Ectodermal cell (in vitro differentiated cells): ENCODE measurements around the gene AP1S3.
"Not testable (repeated sequence)": the region's sequence is repeated elsewhere in the genome, so short reads cannot be mapped to it uniquely, and the experiment has no call there.

ENCODE experiments used
- H3K27ac ChIP-seq: 2 replicates; pipeline ENCODE4 v1.7.0; 2013; ENCODE audit warnings: mild to moderate bottlenecking, low read depth, low read length; ENCODE audit not compliant: insufficient read depth, poor library complexity, severe bottlenecking
- H3K27me3 ChIP-seq: 2 replicates; pipeline ENCODE4 v1.7.0; 2013; ENCODE audit warnings: mild to moderate bottlenecking, low read length; ENCODE audit not compliant: insufficient read depth, control insufficient read depth, poor library complexity, severe bottlenecking
- H3K36me3 ChIP-seq: one replicate; pipeline ENCODE4 v1.7.0; 2013; ENCODE audit warnings: low read length; ENCODE audit not compliant: control insufficient read depth, insufficient read depth
- H3K4me1 ChIP-seq: one replicate; pipeline ENCODE4 v1.7.0; 2013; ENCODE audit warnings: low read length; ENCODE audit not compliant: control insufficient read depth, insufficient read depth
- H3K4me3 ChIP-seq: 2 replicates; pipeline ENCODE4 v1.7.0; 2013; ENCODE audit warnings: low read depth, low read length, control low read depth; ENCODE audit not compliant: insufficient read depth
- H3K9me3 ChIP-seq: 2 replicates; pipeline ENCODE4 v1.7.0; 2013; ENCODE audit warnings: mild to moderate bottlenecking, low read length, moderate library complexity; ENCODE audit not compliant: control insufficient read depth
- WGBS, 2 experiments: methylation state at CpG; one replicate each; pipeline ENCODE4 v1.1.7; 2013; ENCODE audit warnings: missing lambda C conversion rate in 2 of 2; 5-methylcytosine and 5-hydroxymethylcytosine counted together

The AP1S3 gene

DNA sequence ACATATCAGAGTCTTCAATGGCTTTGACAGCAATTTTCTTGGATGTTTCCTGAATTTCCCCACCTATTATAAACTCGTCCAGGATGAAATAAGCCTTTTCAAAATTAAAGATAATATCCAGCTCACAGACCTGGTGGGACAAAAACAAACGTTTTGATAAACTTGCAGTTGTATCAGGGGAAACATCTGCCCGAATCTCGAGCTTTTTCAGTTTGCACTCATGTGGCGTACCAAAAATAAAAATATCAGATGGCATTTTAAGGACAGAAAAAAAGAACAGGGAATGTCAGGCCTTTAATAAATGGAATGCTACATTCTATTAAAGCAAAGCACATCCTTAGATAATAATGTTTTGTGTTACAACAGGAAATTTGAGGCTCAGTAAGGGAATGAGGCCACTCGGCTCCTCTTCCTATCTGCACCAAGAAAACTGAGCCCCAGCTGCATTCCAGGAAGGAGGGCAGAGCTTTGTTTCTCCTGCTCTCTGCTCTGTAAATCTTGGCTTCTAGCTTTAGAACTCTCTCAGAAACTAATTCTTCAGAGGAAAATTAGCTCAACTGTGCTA is 72.1 kb downstream of the AP1S3 start:
- H3K27me3 ChIP-seq = no peaks in the 10 kb centered on the region
- no peaks in the 10 kb centered on the region for H3K9me3 ChIP-seq
- WGBS, 2 experiments = 84 to 86% methylated on average over 6 of the region's 6 CpGs
- no peaks in the 10 kb centered on the region for H3K36me3 ChIP-seq
- no peak overlapping the region for H3K27ac ChIP-seq
- no peak overlapping the region for H3K4me3 ChIP-seq
- no peaks in the 10 kb centered on the region for H3K4me1 ChIP-seq

DNA sequence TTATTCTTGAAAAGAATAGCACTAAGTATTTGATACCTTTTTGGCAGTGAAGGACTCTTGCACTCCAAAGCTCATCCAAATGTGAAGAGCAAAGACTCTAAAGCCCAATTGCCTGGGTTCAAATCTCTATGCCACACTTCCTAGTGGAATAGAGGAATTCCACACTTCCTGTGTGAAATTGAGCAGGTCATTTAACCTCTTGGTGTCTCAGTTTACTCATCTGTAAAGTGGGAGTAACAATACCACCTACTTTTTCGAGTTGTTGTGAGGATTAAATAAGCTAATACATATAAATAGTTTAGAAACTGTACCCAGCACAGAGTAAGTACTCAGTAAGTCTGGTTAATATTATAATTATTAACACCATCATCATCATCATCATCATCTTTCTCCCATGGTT is 72.6 kb downstream of the AP1S3 start:
- Histone ChIP-seq H3K36me3 (no peaks in the 10 kb centered on the region), H3K4me3 (no peak overlapping the region), H3K27ac (no peak overlapping the region), H3K27me3 (no peaks in the 10 kb centered on the region), H3K4me1 (no peaks in the 10 kb centered on the region), H3K9me3 (no peaks in the 10 kb centered on the region)
- WGBS, 2 experiments = no CpG with 5 or more reads among the region's 1 CpG

DNA sequence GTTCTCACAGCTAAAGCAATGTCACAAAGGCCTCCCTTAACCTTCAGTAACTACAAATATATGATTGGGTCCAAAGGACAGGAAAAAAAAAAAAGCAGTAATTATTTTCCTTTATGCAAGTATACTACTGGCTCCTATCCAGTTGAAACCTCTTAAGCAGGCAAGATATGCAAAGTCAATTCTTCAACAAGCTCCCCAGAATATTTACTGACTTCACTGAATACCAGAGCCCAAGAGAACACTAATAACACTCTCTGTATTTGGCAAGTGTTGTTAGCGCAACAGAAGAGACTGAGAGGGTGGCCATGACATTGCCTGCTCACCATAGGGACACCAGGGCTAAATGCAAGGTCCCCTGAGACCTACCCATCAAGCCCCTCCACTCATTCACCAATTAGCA is 74.5 kb downstream of the AP1S3 start:
- H3K4me3 ChIP-seq = no peak overlapping the region
- H3K27ac ChIP-seq = no peak overlapping the region
- no peaks in the 10 kb centered on the region for H3K9me3 ChIP-seq
- H3K36me3 ChIP-seq = no peaks in the 10 kb centered on the region
- H3K27me3 ChIP-seq = no peaks in the 10 kb centered on the region
- 92 to 94% methylated on average over 1 of the region's 1 CpG for WGBS, 2 experiments
- no peaks in the 10 kb centered on the region for H3K4me1 ChIP-seq

DNA sequence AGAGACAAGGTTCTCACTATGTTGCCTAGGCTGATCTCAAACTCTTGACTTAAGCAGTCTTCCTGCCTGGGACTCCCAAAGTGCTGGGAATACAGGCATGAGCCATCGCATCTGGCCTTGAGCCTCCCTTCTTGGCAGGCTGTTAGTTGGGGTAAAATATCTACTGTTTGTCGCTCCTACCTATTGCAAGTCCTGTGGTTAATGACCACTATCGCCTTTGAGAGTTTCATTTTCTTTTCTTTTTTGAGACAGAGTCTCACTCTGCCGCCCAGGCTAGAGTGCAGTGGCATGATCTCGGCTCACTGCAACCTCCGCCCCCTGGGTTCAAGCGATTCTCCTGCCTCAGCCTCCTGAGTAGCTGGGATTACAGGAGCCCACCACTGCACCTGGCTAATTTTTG is 75.6 kb downstream of the AP1S3 start:
- not testable (repeated sequence) for H3K27me3 ChIP-seq, H3K4me1 ChIP-seq, H3K27ac ChIP-seq, H3K36me3 ChIP-seq, H3K9me3 ChIP-seq, H3K4me3 ChIP-seq
- WGBS, 2 experiments = 91 to 96% methylated on average over 7 of the region's 7 CpGs

DNA sequence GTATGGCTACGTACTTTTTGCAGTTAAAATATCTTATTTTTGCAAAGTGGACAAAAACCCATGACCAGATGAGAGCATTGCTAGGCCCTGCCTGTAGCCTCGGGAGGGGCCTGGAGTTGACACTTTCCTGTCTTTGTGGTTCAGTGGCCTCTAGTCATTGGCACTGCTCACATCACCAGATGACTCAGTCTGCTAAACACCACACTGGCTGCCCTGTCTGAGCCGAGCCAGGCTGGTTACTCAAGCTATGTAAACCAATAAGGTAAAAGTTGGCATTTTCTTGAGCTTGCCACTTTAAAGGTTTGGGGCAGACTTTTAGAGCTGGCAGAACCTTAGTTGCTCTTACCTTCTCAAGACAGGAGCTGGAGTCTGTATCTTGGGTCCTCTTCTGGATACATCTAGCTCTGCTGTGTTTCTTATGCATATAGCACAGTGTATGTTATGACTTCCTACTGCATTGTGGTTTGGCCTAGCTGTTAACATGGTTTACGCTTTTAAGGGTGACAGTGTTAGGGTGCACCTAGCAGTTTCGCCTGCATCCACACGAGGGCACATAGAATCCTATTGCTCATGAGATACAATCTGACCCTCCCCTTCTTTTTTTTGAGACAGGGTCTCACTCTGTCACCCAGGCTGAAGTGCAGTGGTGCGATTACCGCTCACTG is 76.4 kb downstream of the AP1S3 start:
- no peaks in the 10 kb centered on the region for H3K4me1 ChIP-seq
- no peak overlapping the region for H3K27ac ChIP-seq
- 74 to 88% methylated on average over 8 of the region's 8 CpGs for WGBS, 2 experiments
- H3K27me3 ChIP-seq = no peaks in the 10 kb centered on the region
- H3K36me3 ChIP-seq = no peaks in the 10 kb centered on the region
- H3K4me3 ChIP-seq = no peak overlapping the region
- H3K9me3 ChIP-seq = no peaks in the 10 kb centered on the region

DNA sequence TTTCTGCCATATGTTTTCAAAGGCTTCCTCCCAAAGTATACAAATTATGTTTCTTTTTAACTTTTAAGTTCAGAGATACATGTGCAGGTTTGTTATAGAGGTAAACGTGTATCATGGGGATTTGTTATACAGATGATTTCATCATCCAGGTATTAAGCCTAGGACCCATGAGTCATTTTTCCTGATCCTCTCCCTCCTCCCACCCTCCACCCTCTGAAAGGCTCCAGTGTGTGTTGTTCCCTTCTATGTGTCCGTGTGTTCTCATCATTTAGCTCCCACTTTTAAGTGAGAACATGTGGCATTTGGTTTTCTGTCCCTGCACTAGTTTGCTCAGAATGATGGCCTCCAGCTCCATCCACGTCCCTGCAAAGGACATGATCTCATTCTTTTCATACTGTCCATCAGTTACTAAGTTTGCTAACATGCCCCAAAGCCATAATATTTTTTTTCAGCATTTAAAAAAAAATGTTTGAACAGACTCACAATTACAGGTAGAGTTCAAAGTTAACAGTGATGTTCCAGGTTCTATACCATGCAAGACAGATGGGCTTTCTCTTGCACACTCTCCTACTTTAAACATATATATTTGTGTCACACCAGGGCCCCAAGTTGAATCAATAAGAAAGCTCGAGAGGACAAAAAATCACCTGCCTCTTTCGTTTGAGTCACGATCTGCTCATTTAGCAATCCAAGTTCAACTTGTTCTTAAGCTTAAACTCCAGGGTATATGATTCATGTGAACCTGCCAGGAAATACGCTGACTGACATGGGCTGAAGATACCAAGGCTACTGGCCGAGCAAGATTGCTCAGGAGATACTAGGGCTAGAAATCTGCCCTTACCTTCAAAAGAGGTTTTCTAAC is 77.6 kb downstream of the AP1S3 start:
- Histone ChIP-seq H3K4me3 (no peak overlapping the region), H3K27me3 (no peaks in the 10 kb centered on the region), H3K4me1 (no peaks in the 10 kb centered on the region), H3K9me3 (no peaks in the 10 kb centered on the region), H3K27ac (no peak overlapping the region), H3K36me3 (no peaks in the 10 kb centered on the region)
- WGBS, 2 experiments = 77% methylated on average over 7 to 8 of the region's 8 CpGs

DNA sequence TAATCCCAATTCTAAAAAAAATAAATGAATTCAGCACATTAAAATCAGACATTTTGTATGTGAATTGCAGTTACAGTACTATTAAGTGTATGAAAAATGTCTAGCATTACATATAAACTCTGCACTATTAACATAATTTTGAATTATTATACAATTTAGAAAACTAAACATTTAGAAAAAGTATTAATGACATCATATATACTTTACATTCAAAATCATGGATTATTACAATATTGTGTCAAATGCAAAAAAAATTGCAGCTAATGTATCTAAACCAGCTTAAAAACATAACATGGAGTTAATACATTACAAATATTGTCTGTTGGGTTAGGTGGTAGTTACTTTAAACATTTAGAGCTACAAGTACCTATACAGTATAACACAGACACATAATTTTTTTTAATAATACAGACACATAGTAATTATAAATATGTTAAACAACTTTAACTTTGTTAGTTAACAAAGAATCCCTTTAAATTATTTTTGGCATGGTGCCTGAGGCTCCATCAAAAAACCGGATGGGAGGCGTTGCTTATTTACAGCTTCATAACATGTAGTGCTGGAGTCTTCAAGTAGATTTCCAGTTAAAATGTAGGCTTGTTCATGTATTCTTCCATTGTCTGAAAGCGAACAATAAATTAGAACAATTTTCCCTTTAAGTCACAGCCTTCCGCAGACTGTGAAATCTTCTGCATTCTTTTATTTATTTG is 79.1 kb downstream of the AP1S3 start:
- no peaks in the 10 kb centered on the region for H3K27me3 ChIP-seq
- H3K9me3 ChIP-seq = no peaks in the 10 kb centered on the region
- no peaks in the 10 kb centered on the region for H3K36me3 ChIP-seq
- no peak overlapping the region for H3K4me3 ChIP-seq
- H3K4me1 ChIP-seq = no peaks in the 10 kb centered on the region
- H3K27ac ChIP-seq = no peak overlapping the region
- 95 to 100% methylated on average over 2 to 4 of the region's 4 CpGs for WGBS, 2 experiments

DNA sequence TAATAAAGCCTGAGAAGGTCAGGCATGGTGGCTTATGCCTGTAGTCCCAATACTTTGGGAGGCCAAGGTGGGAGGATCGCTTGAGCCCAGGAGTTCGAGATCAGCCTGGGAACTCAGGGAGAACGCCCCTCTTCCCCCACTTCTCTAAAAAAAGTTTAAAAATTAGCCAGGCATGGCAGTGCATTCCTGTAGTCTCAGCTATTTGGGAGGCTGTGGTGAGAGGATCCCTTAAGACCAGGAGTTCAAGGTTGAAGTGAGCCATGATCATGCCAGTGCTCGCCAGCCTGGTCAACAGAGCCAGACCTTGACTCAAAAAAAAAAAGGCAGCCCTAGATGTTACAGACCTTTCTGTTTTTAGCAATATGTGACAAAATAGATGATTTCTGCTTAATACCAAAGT is 83.4 kb downstream of the AP1S3 start:
- Histone ChIP-seq H3K36me3 (no peaks in the 10 kb centered on the region), H3K27ac (no peak overlapping the region), H3K4me1 (no peaks in the 10 kb centered on the region), H3K9me3 (no peaks in the 10 kb centered on the region), H3K27me3 (no peaks in the 10 kb centered on the region), H3K4me3 (no peak overlapping the region)
- WGBS, 2 experiments = 93% methylated on average over 4 of the region's 4 CpGs

DNA sequence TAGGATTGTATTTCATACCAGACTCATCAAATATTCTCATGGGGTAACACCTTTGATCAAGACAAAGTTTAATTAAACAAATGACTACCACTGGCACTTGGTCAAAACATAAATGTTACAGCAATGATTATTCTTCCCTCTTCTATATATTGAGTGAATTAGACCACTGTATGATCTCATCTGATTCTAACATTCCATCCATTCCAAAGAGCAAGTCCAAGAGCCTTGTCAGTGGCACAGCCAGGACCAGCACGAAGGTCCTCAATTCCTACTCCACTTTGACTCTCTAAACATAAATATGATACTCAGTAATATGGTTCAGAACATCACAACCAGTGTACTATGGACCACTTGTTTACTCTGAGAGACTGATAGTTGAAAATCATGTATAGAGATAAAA is 86.4 kb downstream of the AP1S3 start:
- Histone ChIP-seq H3K27me3 (no peaks in the 10 kb centered on the region), H3K4me3 (no peak overlapping the region), H3K36me3 (no peaks in the 10 kb centered on the region), H3K9me3 (no peaks in the 10 kb centered on the region), H3K27ac (no peak overlapping the region), H3K4me1 (no peaks in the 10 kb centered on the region)
- WGBS, 2 experiments = 89% methylated on average over 1 of the region's 1 CpG; no CpG with 5 or more reads in 1 of the 2 experiments
